Activated CD8-positive, alpha-beta memory T cell treated with anti-CD3 and anti-CD28 coated beads for 4 hours (primary cell): ENCODE measurements around the gene FNIP2.
"Not testable (repeated sequence)": the region's sequence is repeated elsewhere in the genome, so short reads cannot be mapped to it uniquely, and the experiment has no call there.

Source experiments
- DNase-seq, 2 donors: peaks; one replicate each; pipeline ENCODE4 v3.0.0-alpha.2; 2020; ENCODE audit warnings: low read depth in 2 of 2

FNIP2 gene

GRCh38 chr4:158768555-158769174, at the start of gene FNIP2:
FNIP2 (plus strand) TSS chr4:158769026; CDS start chr4:158769213, 187 bp downstream.
- peak; percentile 42 to 43 for DNase-seq

- DNase-seq: no peak
These were observed 47.1 kb upstream of the FNIP2 start for GRCh38 chr4:158721680-158722079.

GRCh38 chr4:158722291-158722916, 46.4 kb upstream of the FNIP2 start:
- DNase-seq: no peak

GRCh38 chr4:158722917-158723793, 45.7 kb upstream of the FNIP2 start, which contains the start of gene PPID:
PPID (minus strand) TSS chr4:158723396; CDS start chr4:158723288, 108 bp downstream.
- peak; percentile 59 to 68 for DNase-seq

- no peak for DNase-seq
These were observed 44.2 kb upstream of the FNIP2 start for GRCh38 chr4:158724637-158725036.

- DNase-seq: no peak
These were observed 42.2 kb upstream of the FNIP2 start for GRCh38 chr4:158726633-158727032.

GRCh38 chr4:158728236-158728635, 40.6 kb upstream of the FNIP2 start:
- no peak for DNase-seq

- DNase-seq: peak in 1 of 2 donors; percentile 12
These were observed 38.9 kb upstream of the FNIP2 start for GRCh38 chr4:158729716-158730559.

GRCh38 chr4:158738866-158739265, 30.0 kb upstream of the FNIP2 start:
- DNase-seq: no peak

- no peak for DNase-seq
These were observed 29.2 kb upstream of the FNIP2 start for GRCh38 chr4:158739600-158739999.

GRCh38 chr4:158741326-158742021, 27.4 kb upstream of the FNIP2 start:
- no peak for DNase-seq

GRCh38 chr4:158746537-158746936, 22.3 kb upstream of the FNIP2 start:
- not testable (repeated sequence) for DNase-seq

- DNase-seq: no peak
These were observed 18.4 kb upstream of the FNIP2 start for GRCh38 chr4:158750379-158750778.

GRCh38 chr4:158754385-158755180, 14.2 kb upstream of the FNIP2 start:
- no peak for DNase-seq

- not testable (repeated sequence) for DNase-seq
These were observed 13.0 kb upstream of the FNIP2 start for GRCh38 chr4:158755819-158756218.

- DNase-seq: no peak
These were observed 12.2 kb upstream of the FNIP2 start for GRCh38 chr4:158756588-158756987.

GRCh38 chr4:158758142-158758541, 10.7 kb upstream of the FNIP2 start:
- no peak for DNase-seq

- DNase-seq: no peak
These were observed 10.1 kb upstream of the FNIP2 start for GRCh38 chr4:158758703-158759102.

GRCh38 chr4:158759539-158759938, 9.3 kb upstream of the FNIP2 start:
- DNase-seq: not testable (repeated sequence)

GRCh38 chr4:158760866-158761265, 8.0 kb upstream of the FNIP2 start:
- no peak for DNase-seq
